ENCODE results near the gene ARHGAP6. TPM values are rescaled to one million over a fixed set of nuclear protein-coding genes. Genes with fewer than 3 reads are reported as not detected.
A peak's percentile ranks its signal among the peaks of the same experiment; 100 is the strongest.

ARHGAP6 gene
- total RNA-seq, 4 donors from 2014 or later, result 2.7 to 9.1 (median 4.3) TPM

GRCh38 chrX:11342673-11343072, 323.0 kb downstream of the ARHGAP6 start:
- TF ChIP-seq, protein P1, sequence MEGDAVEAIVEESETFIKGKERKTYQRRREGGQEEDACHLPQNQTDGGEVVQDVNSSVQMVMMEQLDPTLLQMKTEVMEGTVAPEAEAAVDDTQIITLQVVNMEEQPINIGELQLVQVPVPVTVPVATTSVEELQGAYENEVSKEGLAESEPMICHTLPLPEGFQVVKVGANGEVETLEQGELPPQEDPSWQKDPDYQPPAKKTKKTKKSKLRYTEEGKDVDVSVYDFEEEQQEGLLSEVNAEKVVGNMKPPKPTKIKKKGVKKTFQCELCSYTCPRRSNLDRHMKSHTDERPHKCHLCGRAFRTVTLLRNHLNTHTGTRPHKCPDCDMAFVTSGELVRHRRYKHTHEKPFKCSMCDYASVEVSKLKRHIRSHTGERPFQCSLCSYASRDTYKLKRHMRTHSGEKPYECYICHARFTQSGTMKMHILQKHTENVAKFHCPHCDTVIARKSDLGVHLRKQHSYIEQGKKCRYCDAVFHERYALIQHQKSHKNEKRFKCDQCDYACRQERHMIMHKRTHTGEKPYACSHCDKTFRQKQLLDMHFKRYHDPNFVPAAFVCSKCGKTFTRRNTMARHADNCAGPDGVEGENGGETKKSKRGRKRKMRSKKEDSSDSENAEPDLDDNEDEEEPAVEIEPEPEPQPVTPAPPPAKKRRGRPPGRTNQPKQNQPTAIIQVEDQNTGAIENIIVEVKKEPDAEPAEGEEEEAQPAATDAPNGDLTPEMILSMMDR (IDR thresholded peaks at IDR 0.05), result no peak
- TF ChIP-seq POLR2A (IDR thresholded peaks at IDR 0.05), result no peak
- no peak for DNase-seq (ENCODE audit: low spot score in 2 of 2)
- no peak overlapping the region for H3K4me3 ChIP-seq (ENCODE audit: low read depth, poor library complexity, severe bottlenecking)
- intact Hi-C loops (cut with DNase I; ENCODE audit: low total_unique reads), result no loop called here

DNA sequence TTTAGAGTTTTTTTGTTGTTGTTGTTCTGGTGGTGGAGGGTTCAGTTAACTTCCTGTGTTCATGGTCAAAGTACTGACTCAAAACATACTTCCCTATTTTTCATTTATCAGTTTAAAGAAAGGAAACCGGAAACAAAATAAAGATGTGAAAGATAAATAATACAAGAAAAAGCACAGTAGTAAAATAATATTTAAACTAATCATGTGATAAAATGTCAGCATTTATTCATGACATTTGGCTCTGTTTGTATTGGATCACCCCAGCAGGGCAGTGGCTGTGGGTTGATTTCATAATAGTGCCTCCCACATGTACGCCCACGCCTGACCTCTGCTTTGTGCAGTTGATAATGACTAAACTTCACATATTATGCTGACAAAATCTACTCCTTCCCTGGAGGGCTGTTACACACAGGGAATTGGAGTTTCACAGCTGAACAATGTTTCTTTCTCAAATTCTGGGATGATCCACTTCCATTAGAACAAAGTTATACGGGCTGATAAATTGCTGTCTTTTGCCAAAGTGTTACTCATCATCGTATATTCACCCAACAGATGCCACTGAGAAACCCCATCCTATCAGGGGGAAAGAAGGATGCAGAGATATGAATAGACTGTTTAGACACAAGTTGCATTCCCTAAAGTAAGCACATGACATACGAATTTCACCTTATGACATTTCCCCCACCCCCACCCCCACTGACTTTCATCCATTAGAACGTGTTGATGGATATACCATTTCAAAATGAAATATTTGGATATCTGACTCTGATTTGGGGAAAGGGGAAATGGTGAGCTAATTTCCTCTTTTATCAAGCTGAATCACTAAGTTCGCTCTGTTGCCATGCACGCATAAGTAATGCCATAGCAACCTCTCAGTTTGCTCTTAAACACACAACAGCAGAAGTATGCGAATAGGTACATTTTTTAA, 324.2 kb downstream of the ARHGAP6 start:
- no peak overlapping the region for H3K4me3 ChIP-seq (ENCODE audit: low read depth, poor library complexity, severe bottlenecking)
- peak; percentile 69 to 87 for DNase-seq (ENCODE audit: low spot score in 2 of 2)
- TF ChIP-seq, protein P1 (IDR thresholded peaks at IDR 0.05), result no peak
- TF ChIP-seq POLR2A (IDR thresholded peaks at IDR 0.05), result no peak
- WGBS, 2 donors, result 12 to 38% methylated on average over 10 of the region's 10 CpGs
- intact Hi-C loops (cut with DNase I; ENCODE audit: low total_unique reads), result no loop called here

DNA sequence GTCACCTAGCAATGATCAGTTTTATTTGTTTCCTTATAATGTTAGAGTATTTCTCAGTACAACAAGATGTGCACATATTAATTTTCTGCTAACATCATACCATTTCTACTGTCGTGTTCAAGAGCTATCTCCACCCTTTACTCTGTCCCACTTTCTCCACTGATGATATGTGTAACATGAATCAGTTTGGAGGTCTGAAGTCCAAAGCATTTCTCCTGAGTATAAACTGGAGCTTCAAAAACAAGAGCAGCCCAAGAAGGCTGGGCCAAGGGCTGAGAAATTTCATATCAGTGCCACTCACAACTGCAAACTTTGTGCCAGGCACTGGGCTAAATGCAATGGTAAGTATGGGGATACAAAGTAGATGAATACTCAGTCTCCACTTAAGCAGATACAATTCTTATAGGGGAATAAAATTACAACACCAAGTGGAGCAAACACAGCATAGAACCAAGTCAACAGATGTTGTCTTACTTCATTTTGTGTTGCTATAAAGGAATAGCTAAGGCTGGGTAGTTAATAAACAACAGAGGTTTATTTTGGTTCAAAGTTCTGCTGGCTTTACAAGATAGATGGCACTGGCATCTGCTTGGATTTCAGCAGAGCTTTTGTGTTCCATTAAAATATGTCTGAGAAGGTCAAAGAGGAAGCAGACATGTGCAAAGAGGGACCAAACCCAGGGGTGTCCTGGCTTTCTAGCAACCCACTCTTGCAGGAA, 328.3 kb downstream of the ARHGAP6 start:
- TF ChIP-seq, protein P1 (IDR thresholded peaks at IDR 0.05), result no peak
- no peak for TF ChIP-seq POLR2A (IDR thresholded peaks at IDR 0.05)
- no peak for DNase-seq (ENCODE audit: low spot score in 2 of 2)
- no peak overlapping the region for H3K4me3 ChIP-seq (ENCODE audit: low read depth, poor library complexity, severe bottlenecking)
- intact Hi-C loops (cut with DNase I; ENCODE audit: low total_unique reads), result no loop called here
- 62 to 89% methylated on average over 1 of the region's 1 CpG for WGBS, 2 donors

DNA sequence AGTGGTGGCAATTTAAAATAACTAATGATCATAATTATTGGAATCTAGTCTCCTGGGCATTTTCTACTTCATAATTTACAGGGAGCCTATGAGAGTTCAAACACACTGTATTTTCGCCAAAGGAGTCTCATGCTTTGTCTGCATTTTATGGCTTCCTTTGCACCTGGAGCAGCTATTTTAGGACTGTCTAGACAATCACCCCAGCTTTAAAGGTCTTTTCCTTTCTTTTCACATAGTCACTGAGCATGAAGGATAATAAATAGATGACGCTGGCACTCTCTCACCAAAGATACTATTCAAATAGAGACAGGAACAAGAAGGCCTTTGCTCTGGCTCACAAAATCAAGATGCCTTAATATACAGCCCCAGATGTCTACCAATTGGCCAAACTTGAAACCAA, 329.5 kb downstream of the ARHGAP6 start:
- WGBS, 2 donors, result 84 to 94% methylated on average over 2 of the region's 2 CpGs
- intact Hi-C loops (cut with DNase I; ENCODE audit: low total_unique reads), result no loop called here
- TF ChIP-seq POLR2A (IDR thresholded peaks at IDR 0.05), result no peak
- TF ChIP-seq, protein P1 (IDR thresholded peaks at IDR 0.05), result no peak
- H3K4me3 ChIP-seq (ENCODE audit: low read depth, poor library complexity, severe bottlenecking), result no peak overlapping the region
- no peak for DNase-seq (ENCODE audit: low spot score in 2 of 2)

GRCh38 chrX:11334165-11334564, 331.6 kb downstream of the ARHGAP6 start:
- no peak for DNase-seq (ENCODE audit: low spot score in 2 of 2)
- no peak for TF ChIP-seq POLR2A (IDR thresholded peaks at IDR 0.05)
- TF ChIP-seq, protein P1 (IDR thresholded peaks at IDR 0.05), result no peak
- H3K4me3 ChIP-seq (ENCODE audit: low read depth, poor library complexity, severe bottlenecking), result no peak overlapping the region
- 70% methylated on average over 2 of the region's 2 CpGs for WGBS, 2 donors
- intact Hi-C loops (cut with DNase I; ENCODE audit: low total_unique reads), result no loop called here

Data from lower leg skin (tissue), 4 donors.